NCI-H82 treated with DMSO at 0.1 percent for 48 hours (cell line): ENCODE results near the gene SYNE3.
"Not testable (repeated sequence)": the region's sequence is repeated elsewhere in the genome, so short reads cannot be mapped to it uniquely, and the experiment has no call there.

ENCODE experiments used
- DNase-seq: peaks from one replicate; lab custom pipeline; 2025; ENCODE audit not compliant: unreplicated experiment; lab: John Stamatoyannopoulos, UW

Gene SYNE3

GRCh38 chr14:95523815-95524448 lies 7.5 kb upstream of the SYNE3 start:
- no peak for DNase-seq

- no peak for DNase-seq
These were observed 6.8 kb upstream of the SYNE3 start for GRCh38 chr14:95523051-95523814.

GRCh38 chr14:95522556-95522955 lies 6.1 kb upstream of the SYNE3 start:
- DNase-seq: no peak

- no peak for DNase-seq
These were observed 5.7 kb upstream of the SYNE3 start for GRCh38 chr14:95522116-95522515.

GRCh38 chr14:95521001-95521400 lies 4.6 kb upstream of the SYNE3 start:
- DNase-seq: no peak

- no peak for DNase-seq
These were observed 3.9 kb upstream of the SYNE3 start for GRCh38 chr14:95520346-95520745.

- DNase-seq: no peak
These were observed 3.2 kb upstream of the SYNE3 start for GRCh38 chr14:95519699-95520098.

- DNase-seq: no peak
These were observed 1.7 kb upstream of the SYNE3 start for GRCh38 chr14:95518045-95518751.

- no peak for DNase-seq
These were observed 576 bp downstream of the SYNE3 start for GRCh38 chr14:95515596-95516552.

GRCh38 chr14:95515080-95515489 lies 1.4 kb downstream of the SYNE3 start:
- no peak for DNase-seq

GRCh38 chr14:95514131-95515079 lies 2.0 kb downstream of the SYNE3 start:
- no peak for DNase-seq

- no peak for DNase-seq
These were observed 3.2 kb downstream of the SYNE3 start for GRCh38 chr14:95513291-95513690.

GRCh38 chr14:95511687-95512086 lies 4.8 kb downstream of the SYNE3 start:
- no peak for DNase-seq

- no peak for DNase-seq
These were observed 5.6 kb downstream of the SYNE3 start for GRCh38 chr14:95510804-95511203.

- DNase-seq: not testable (repeated sequence)
These were observed 6.1 kb downstream of the SYNE3 start for GRCh38 chr14:95510344-95510743.

- no peak for DNase-seq
These were observed 7.0 kb downstream of the SYNE3 start for GRCh38 chr14:95509495-95509894.

- no peak for DNase-seq
These were observed 8.1 kb downstream of the SYNE3 start for GRCh38 chr14:95508377-95508776.

- no peak for DNase-seq
These were observed 8.7 kb downstream of the SYNE3 start for GRCh38 chr14:95507701-95508103.

GRCh38 chr14:95507174-95507573 lies 9.3 kb downstream of the SYNE3 start:
- DNase-seq: no peak
